H1 (cell line): ENCODE measurements around the gene BBLN. TPM values are rescaled to one million over a fixed set of nuclear protein-coding genes. Genes with fewer than 3 reads are reported as not detected.

ENCODE experiments used
- CBX8 ChIP-seq: fragments of 300-800, 300-1000 bp; sonication (generic); IDR thresholded peaks from 2 replicates; pipeline ENCODE4 v1.7.1; 2016; ENCODE audit warnings: low read depth, low read length, borderline replicate concordance
- HDAC2 ChIP-seq, 2 experiments: fragments of 300-600 bp in 1 of 2; sonication (generic) in 1 of 2; IDR thresholded peaks; 2 replicates each; pipeline ENCODE4 v1.6.1; 2011 to 2012; ENCODE audit warnings: low read depth in 2 of 2, low read length in 2 of 2, mild to moderate bottlenecking in 2 of 2, moderate library complexity in 2 of 2, borderline replicate concordance in 1 of 2, inconsistent platforms in 1 of 2
- JUN ChIP-seq: IDR thresholded peaks from 2 replicates; pipeline ENCODE4 v1.6.1; 2011; ENCODE audit warnings: low read depth, mild to moderate bottlenecking, improper control_type of control experiment, low read length
- PHF8 ChIP-seq: fragments of 200-600 bp; sonication (generic); conservative IDR thresholded peaks from 2 replicates; pipeline ENCODE4 v1.7.1; 2012; ENCODE audit warnings: low read depth, mild to moderate bottlenecking, inconsistent platforms, low read length, moderate library complexity
- TAF7 ChIP-seq: optimal IDR thresholded peaks from 2 replicates; pipeline ENCODE3; 2011; ENCODE audit warnings: low read depth, mild to moderate bottlenecking, inconsistent platforms, low read length, moderate library complexity, borderline replicate concordance
- TBP ChIP-seq: IDR thresholded peaks from 2 replicates; pipeline ENCODE4 v1.6.1; 2011; ENCODE audit warnings: low read depth, low read length, improper control_type of control experiment
- polyA plus RNA-seq, 7 experiments: library from polyadenylated mRNA; depleted of rRNA in 3 of 7; stranded (reverse) in 5 of 7; unstranded in 2 of 7; fragments of >200 nt in 5 of 7; fragments of 200-250 nt in 2 of 7; gene quantifications; 1 replicate in 5 of 7; 2 replicates in 1 of 7; 4 replicates in 1 of 7; pipeline versions ENCODE4 v1.2.1 to v1.2.3, GENCODE V29; 2011 to 2013; ENCODE audit warnings: missing spikeins in 2 of 7, mixed read lengths in 2 of 7
- total RNA-seq: library from RNA; stranded (reverse); fragmentation: NEBNext Ultra II Directional; extraction: Animal tissue kit (Norgen Biotek cat#: 25700); gene quantifications from 2 replicates; pipeline ENCODE4 v1.2.1, GENCODE V29; 2021
- TF ChIP-seq, protein P1 (sequence below): IDR thresholded peaks from 2 replicates; pipeline ENCODE4 v1.6.1; 2012; ENCODE audit warnings: inconsistent platforms

The BBLN gene
- total and polyA plus RNA-seq, 2 of the 8 experiments (the other 6 are each of a cell fraction or from before 2014, with no cell fraction given): 63.1 to 164 TPM

GRCh38 chr9:128203024-128203706, 43.1 kb downstream of the BBLN start, which contains the start of gene DNM1 (continued):
- TF ChIP-seq, protein P1, sequence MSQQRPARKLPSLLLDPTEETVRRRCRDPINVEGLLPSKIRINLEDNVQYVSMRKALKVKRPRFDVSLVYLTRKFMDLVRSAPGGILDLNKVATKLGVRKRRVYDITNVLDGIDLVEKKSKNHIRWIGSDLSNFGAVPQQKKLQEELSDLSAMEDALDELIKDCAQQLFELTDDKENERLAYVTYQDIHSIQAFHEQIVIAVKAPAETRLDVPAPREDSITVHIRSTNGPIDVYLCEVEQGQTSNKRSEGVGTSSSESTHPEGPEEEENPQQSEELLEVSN: no peak
- TF ChIP-seq CBX8 (no peak), JUN (no peak), TAF7 (peak; percentile 55), PHF8 (peak; percentile 64), TBP (peak; percentile 60; the same call in 1 of the 2 replicates), HDAC2 (IDR thresholded peaks at IDR 0.05; ENCODE audit: borderline replicate concordance in 1 of 2, low read depth in 2 of 2, low read length in 2 of 2) (no peak; a peak in 1 of 4 replicates)
